Measurements from ENCODE around the gene TNIK. TPM values are rescaled to one million over a fixed set of nuclear protein-coding genes. Genes with fewer than 3 reads are reported as not detected.

The TNIK gene
- total and polyA plus RNA-seq, 2 of the 13 experiments (the other 11 are each of a cell fraction or from before 2014, with no cell fraction given), result 0.15 to 0.22 TPM

- no peaks in the 10 kb centered on the region; a peak in 1 of 5 replicates for H3K27me3 ChIP-seq (ENCODE audit: control insufficient read depth in 1 of 2, insufficient read depth in 2 of 2, low read length in 2 of 2)
- no peak for FAIRE-seq
- in situ Hi-C loops (cut with HindIII; ENCODE audit: extremely low pct_ligation_motif_present, low pct_unique_long_range_greater_than_20kb) (no loop called here), intact Hi-C loops (cut with micrococcal nuclease; ENCODE audit: unreplicated experiment) (no loop called here)
- DNase-seq (ENCODE audit: low spot score), result no peak
- no peaks in the 10 kb centered on the region for H3K9me3 ChIP-seq (ENCODE audit: low read length)
- H3K36me3 ChIP-seq (replicated peaks in 1 of 2; ENCODE audit: control insufficient read depth in 1 of 2, insufficient read depth in 2 of 2, low read length in 2 of 2), result no peaks in the 10 kb centered on the region
- 0% methylated on average over 1 of the region's 1 CpG for WGBS (ENCODE audit: low lambda C conversion rate)
- no peaks in the 10 kb centered on the region for H3K4me1 ChIP-seq (ENCODE audit: insufficient read depth, low read length)
- no peak overlapping the region for H3K4me2 ChIP-seq (ENCODE audit: low read depth, low read length)
- no peak overlapping the region for H3K27ac ChIP-seq (ENCODE audit: extremely low read length, insufficient read depth, low read length)
- TF ChIP-seq ZNF180 (CRISPR knock-in tag; IDR thresholded peaks at IDR 0.05; ENCODE audit: borderline replicate concordance, low read depth) (no peak), U2AF2 (IDR thresholded peaks at IDR 0.05; ENCODE audit: low read depth, low read length) (no peak), HDAC1 (CRISPR knock-in tag; IDR thresholded peaks at IDR 0.05) (no peak), ZNF768 (CRISPR knock-in tag; IDR thresholded peaks at IDR 0.05) (no peak), SNAPC2 (CRISPR knock-in tag; IDR thresholded peaks at IDR 0.05) (no peak), ZNF710 (CRISPR knock-in tag; IDR thresholded peaks at IDR 0.05; ENCODE audit: borderline replicate concordance) (no peak), ELF1 (CRISPR knock-in tag; IDR thresholded peaks at IDR 0.05) (no peak), DBP (CRISPR knock-in tag; IDR thresholded peaks at IDR 0.05; ENCODE audit: not compliant biosample characterization) (no peak), TFDP2 (CRISPR knock-in tag; IDR thresholded peaks at IDR 0.05) (no peak)
- BruUV-seq (replicated peaks), result no TSS peak
- no peak overlapping the region for H3K4me3 ChIP-seq (replicated peaks in 1 of 3; ENCODE audit: insufficient read depth in 1 of 3, low read depth in 2 of 3, low read length in 3 of 3)
- no peaks in the 10 kb centered on the region for H3K79me2 ChIP-seq (ENCODE audit: insufficient read depth, low read length)
- no peaks in the 10 kb centered on the region for H4K20me1 ChIP-seq (ENCODE audit: insufficient read depth, low read length)
- ChIA-PET POLR2A (no interaction called here), CTCF (ENCODE audit: low intra/inter-chr PET ratio, low total read pairs) (no interaction called here)
- no peak overlapping the region for H3K9ac ChIP-seq (ENCODE audit: insufficient read depth, low read depth, low read length)
- no peak overlapping the region for H2AFZ ChIP-seq (ENCODE audit: low read length)
- no peak for ATAC-seq
These were observed 80.9 kb downstream of the TNIK start for GRCh38 chr3:171379281-171379680.

Data from HepG2 (cell line).